HG02870 (cell line): Measurements from ENCODE around the gene HMMR.
"Not testable (repeated sequence)": the region's sequence is repeated elsewhere in the genome, so short reads cannot be mapped to it uniquely, and the experiment has no call there.

Experiments
- ATAC-seq: cut with Tn5 transposase; IDR thresholded peaks from one replicate; pipeline ENCODE4 v1.9.1; 2021; ENCODE audit warnings: mild to moderate bottlenecking, moderate library complexity; ENCODE audit not compliant: unreplicated experiment

Gene HMMR

GRCh38 chr5:163505368-163506094, 45.1 kb downstream of the HMMR start, which contains the start of gene MAT2B:
Gene MAT2B, plus strand, starts transcription at chr5:163505619. Its CDS starts 68 bp downstream, at chr5:163505687.
- ATAC-seq, result peak; percentile 84

GRCh38 chr5:163506095-163506457, 45.6 kb downstream of the HMMR start:
- no peak for ATAC-seq

GRCh38 chr5:163506726-163507125, 46.3 kb downstream of the HMMR start:
- ATAC-seq, result no peak

- ATAC-seq, result no peak
Observed at GRCh38 chr5:163508753-163509152, 48.3 kb downstream of the HMMR start.

GRCh38 chr5:163509291-163509951, 49.0 kb downstream of the HMMR start:
- no peak for ATAC-seq

GRCh38 chr5:163512526-163512925, 52.1 kb downstream of the HMMR start:
- ATAC-seq, result no peak

- ATAC-seq, result no peak
Observed at GRCh38 chr5:163525096-163525495, 64.7 kb downstream of the HMMR start.

GRCh38 chr5:163529698-163530097, 69.3 kb downstream of the HMMR start:
- ATAC-seq, result no peak

GRCh38 chr5:163531272-163531671, 70.8 kb downstream of the HMMR start:
- no peak for ATAC-seq

GRCh38 chr5:163532171-163533084, 72.0 kb downstream of the HMMR start:
- no peak for ATAC-seq

- ATAC-seq, result no peak
Observed at GRCh38 chr5:163533223-163533622, 72.8 kb downstream of the HMMR start.

- no peak for ATAC-seq
Observed at GRCh38 chr5:163534492-163535094, 74.2 kb downstream of the HMMR start.

- no peak for ATAC-seq
Observed at GRCh38 chr5:163535290-163535689, 74.9 kb downstream of the HMMR start.

- ATAC-seq, result not testable (repeated sequence)
Observed at GRCh38 chr5:163536442-163536841, 76.0 kb downstream of the HMMR start.

- ATAC-seq, result no peak
Observed at GRCh38 chr5:163540696-163541095, 80.3 kb downstream of the HMMR start.
